Measurements from ENCODE around the gene NTRK1. TPM values are rescaled to one million over a fixed set of nuclear protein-coding genes. Genes with fewer than 3 reads are reported as not detected.

Gene NTRK1
- total RNA-seq, 1 experiment from 2014 or later = 0.24 TPM

GRCh38 chr1:156813750-156814570 is 46.7 kb upstream of the NTRK1 start:
- no peaks in the 10 kb centered on the region for H3K9me3 ChIP-seq (ENCODE audit: control insufficient read depth, low read depth, low read length)
- no peaks in the 10 kb centered on the region; the same call in 1 of the 2 replicates for H3K4me1 ChIP-seq (ENCODE audit: insufficient read depth, low read length)
- peaks cover 69% of the 10 kb centered on the region for H3K27me3 Mint-ChIP-seq (ENCODE audit: low read depth)
- H4K20me1 ChIP-seq (ENCODE audit: control insufficient read depth, insufficient read depth, insufficient read length) = no peaks in the 10 kb centered on the region
- peaks cover 5% of the 10 kb centered on the region for H3K23me2 ChIP-seq (ENCODE audit: insufficient read length, low read depth, low read length, poor library complexity, severe bottlenecking)
- peaks cover 0 to 7% (median 4%) of the 10 kb centered on the region in 3 experiments; a peak in 3 of 7 replicates for H3K36me3 Mint-ChIP-seq (ENCODE audit: insufficient read depth in 1 of 3, low read depth in 3 of 3)
- no peak overlapping the region for H2BK20ac ChIP-seq (ENCODE audit: low read depth, low read length, poor library complexity, severe bottlenecking)
- no peak overlapping the region for H3K27ac Mint-ChIP-seq
- H3K79me1 ChIP-seq (ENCODE audit: insufficient read depth, low read depth, low read length, poor library complexity, severe bottlenecking) = no peaks in the 10 kb centered on the region
- TF ChIP-seq, protein P1, sequence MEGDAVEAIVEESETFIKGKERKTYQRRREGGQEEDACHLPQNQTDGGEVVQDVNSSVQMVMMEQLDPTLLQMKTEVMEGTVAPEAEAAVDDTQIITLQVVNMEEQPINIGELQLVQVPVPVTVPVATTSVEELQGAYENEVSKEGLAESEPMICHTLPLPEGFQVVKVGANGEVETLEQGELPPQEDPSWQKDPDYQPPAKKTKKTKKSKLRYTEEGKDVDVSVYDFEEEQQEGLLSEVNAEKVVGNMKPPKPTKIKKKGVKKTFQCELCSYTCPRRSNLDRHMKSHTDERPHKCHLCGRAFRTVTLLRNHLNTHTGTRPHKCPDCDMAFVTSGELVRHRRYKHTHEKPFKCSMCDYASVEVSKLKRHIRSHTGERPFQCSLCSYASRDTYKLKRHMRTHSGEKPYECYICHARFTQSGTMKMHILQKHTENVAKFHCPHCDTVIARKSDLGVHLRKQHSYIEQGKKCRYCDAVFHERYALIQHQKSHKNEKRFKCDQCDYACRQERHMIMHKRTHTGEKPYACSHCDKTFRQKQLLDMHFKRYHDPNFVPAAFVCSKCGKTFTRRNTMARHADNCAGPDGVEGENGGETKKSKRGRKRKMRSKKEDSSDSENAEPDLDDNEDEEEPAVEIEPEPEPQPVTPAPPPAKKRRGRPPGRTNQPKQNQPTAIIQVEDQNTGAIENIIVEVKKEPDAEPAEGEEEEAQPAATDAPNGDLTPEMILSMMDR (conservative IDR thresholded peaks at IDR 0.05) = peak; percentile 59
- H3K4ac ChIP-seq (ENCODE audit: low read depth, low read length) = no peak overlapping the region
- H4K91ac ChIP-seq (ENCODE audit: insufficient read length, low read depth, low read length) = no peak overlapping the region
- peak overlapping the region; percentile 63 for H3K18ac ChIP-seq (ENCODE audit: insufficient read length, low read depth, low read length)
- peak; percentile 87 for DNase-seq
- H4K5ac ChIP-seq (ENCODE audit: insufficient read length, low read depth, low read length) = no peak overlapping the region
- H3K4me2 ChIP-seq (ENCODE audit: insufficient read depth, insufficient read length, low read length) = peak overlapping the region; percentile 46
- H4K8ac ChIP-seq (replicated peaks; ENCODE audit: insufficient read length, low read depth, low read length) = no peak overlapping the region
- H3K14ac ChIP-seq (ENCODE audit: insufficient read depth, low read length) = peak overlapping the region; percentile 74
- no peaks in the 10 kb centered on the region; a peak in 1 of 5 replicates for H3K9me3 Mint-ChIP-seq
- H3K9ac ChIP-seq (ENCODE audit: extremely low read depth, insufficient read length, low read length) = peak overlapping the region; percentile 28
- no peak overlapping the region for H3K56ac ChIP-seq (ENCODE audit: insufficient read length, low read depth, low read length)
- peak overlapping the region; percentile 53 to 77 for H3K4me3 Mint-ChIP-seq
- H2BK120ac ChIP-seq (ENCODE audit: low read depth, low read length, poor library complexity, severe bottlenecking) = no peak overlapping the region
- H3K27ac ChIP-seq (ENCODE audit: insufficient read length, low read depth, low read length) = no peak overlapping the region
- no peak overlapping the region for H2BK15ac ChIP-seq (ENCODE audit: low read depth, low read length)
- no peak overlapping the region for H2AK5ac ChIP-seq (ENCODE audit: insufficient read length, low read length)
- no peaks in the 10 kb centered on the region for H3K79me2 ChIP-seq (ENCODE audit: insufficient read depth, low read length)
- H3K27me3 ChIP-seq (ENCODE audit: insufficient read depth, low read length) = peaks cover 11% of the 10 kb centered on the region; the same call in 1 of the 2 replicates
- H3T11ph ChIP-seq (ENCODE audit: low read length) = no peak overlapping the region
- WGBS (ENCODE audit: extremely low coverage, insufficient read length, low lambda C conversion rate) = no CpG with 5 or more reads among the region's 60 CpGs
- H3K23ac ChIP-seq (ENCODE audit: insufficient read length, low read depth, low read length) = no peak overlapping the region
- no peak overlapping the region for H2BK5ac ChIP-seq (ENCODE audit: insufficient read length, low read length)
- H2AFZ ChIP-seq (ENCODE audit: low read length) = no peak overlapping the region
- peaks cover 22 to 41% of the 10 kb centered on the region in 2 experiments for H3K4me1 Mint-ChIP-seq
- H2BK12ac ChIP-seq (ENCODE audit: insufficient read length, low read depth, low read length) = no peak overlapping the region

Data from H9 (cell line).